Esophagus squamous epithelium (tissue), 4 donors: ENCODE data around the gene PCDHA8.

Experiments used
- CTCF ChIP-seq, 6 experiments: fragments of 450-650 bp in 4 of 6; fragments of 200-600 bp in 2 of 6; sonication (generic) in 2 of 6; IDR thresholded peaks; one replicate each; pipeline ENCODE4 v1.5.1; 2016 to 2019; ENCODE audit warnings: antibody characterized with exemption in 6 of 6, mild to moderate bottlenecking in 4 of 6, moderate library complexity in 4 of 6
- POLR2A ChIP-seq, 4 donors: fragments of 450-650 bp; IDR thresholded peaks; one replicate each; pipeline ENCODE4 v1.6.1; 2017; ENCODE audit warnings: antibody characterized with exemption in 4 of 4, mild to moderate bottlenecking in 4 of 4, moderate library complexity in 3 of 4

GRCh38 chr5:140855772-140856674 is 15.0 kb downstream of the PCDHA8 start, which contains the start of gene PCDHA10:
- no peak for TF ChIP-seq CTCF (IDR thresholded peaks at IDR 0.05)
- TF ChIP-seq POLR2A (IDR thresholded peaks at IDR 0.05) = no peak
